ENCODE measurements around the gene NMBR. TPM values are rescaled to one million over a fixed set of nuclear protein-coding genes. Genes with fewer than 3 reads are reported as not detected.

Gene NMBR
- total and polyA plus RNA-seq, 2 donors: 0.07 TPM; not detected in 1

- no peak overlapping the region for H3K4me3 ChIP-seq (ENCODE audit: low read length in 2 of 2)
- 99% methylated on average over 1 of the region's 1 CpG for WGBS
- H3K27me3 ChIP-seq (ENCODE audit: control insufficient read depth in 2 of 2, insufficient read depth in 1 of 2, low read length in 1 of 2): no peaks in the 10 kb centered on the region
- peaks cover 0 to 3% of the 10 kb centered on the region in 2 donors for H3K36me3 ChIP-seq (ENCODE audit: control insufficient read depth in 2 of 2, insufficient read depth in 2 of 2, low read length in 1 of 2)
- no peak overlapping the region for H3K27ac ChIP-seq (ENCODE audit: low read depth in 1 of 2, low read length in 1 of 2)
- DNase-seq (ENCODE audit: low read depth in 6 of 9, low spot score in 9 of 9): no peak
- no peaks in the 10 kb centered on the region for H3K9me3 ChIP-seq (ENCODE audit: control insufficient read depth in 2 of 2, insufficient read depth in 1 of 2, low read length in 1 of 2)
- no peaks in the 10 kb centered on the region for H3K4me1 ChIP-seq (ENCODE audit: control insufficient read depth in 2 of 2, insufficient read depth in 2 of 2, low read length in 2 of 2)
These were observed 36.4 kb upstream of the NMBR start for GRCh38 chr6:142183351-142183750.

DNA sequence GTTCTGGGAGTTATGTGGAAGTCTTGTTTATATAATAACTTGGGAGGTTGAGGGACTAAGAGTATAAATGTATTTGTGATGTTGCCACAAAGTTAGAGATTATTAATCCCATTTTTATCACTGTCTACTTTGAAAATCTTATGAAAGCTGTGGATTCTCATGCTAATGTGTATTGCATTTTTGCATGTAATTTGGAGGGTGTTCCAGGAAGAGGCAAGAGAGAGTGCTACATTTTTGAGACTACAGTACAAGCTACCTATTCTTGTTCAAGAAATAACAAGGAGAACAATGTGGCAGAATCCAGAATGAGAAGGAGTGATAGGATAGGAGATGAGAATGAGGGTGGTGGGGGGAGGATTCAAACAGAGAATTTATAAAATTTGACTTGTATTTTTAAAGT, 35.1 kb upstream of the NMBR start:
- Histone ChIP-seq H3K4me3 (ENCODE audit: low read length in 2 of 2) (no peak overlapping the region), H3K27ac (ENCODE audit: low read depth in 1 of 2, low read length in 1 of 2) (no peak overlapping the region), H3K4me1 (ENCODE audit: control insufficient read depth in 2 of 2, insufficient read depth in 2 of 2, low read length in 2 of 2) (no peaks in the 10 kb centered on the region), H3K36me3 (ENCODE audit: control insufficient read depth in 2 of 2, insufficient read depth in 2 of 2, low read length in 1 of 2) (peaks cover 0 to 7% of the 10 kb centered on the region in 2 donors), H3K27me3 (ENCODE audit: control insufficient read depth in 2 of 2, insufficient read depth in 1 of 2, low read length in 1 of 2) (no peaks in the 10 kb centered on the region), H3K9me3 (ENCODE audit: control insufficient read depth in 2 of 2, insufficient read depth in 1 of 2, low read length in 1 of 2) (no peaks in the 10 kb centered on the region)
- DNase-seq (ENCODE audit: low read depth in 6 of 9, low spot score in 9 of 9): no peak

DNA sequence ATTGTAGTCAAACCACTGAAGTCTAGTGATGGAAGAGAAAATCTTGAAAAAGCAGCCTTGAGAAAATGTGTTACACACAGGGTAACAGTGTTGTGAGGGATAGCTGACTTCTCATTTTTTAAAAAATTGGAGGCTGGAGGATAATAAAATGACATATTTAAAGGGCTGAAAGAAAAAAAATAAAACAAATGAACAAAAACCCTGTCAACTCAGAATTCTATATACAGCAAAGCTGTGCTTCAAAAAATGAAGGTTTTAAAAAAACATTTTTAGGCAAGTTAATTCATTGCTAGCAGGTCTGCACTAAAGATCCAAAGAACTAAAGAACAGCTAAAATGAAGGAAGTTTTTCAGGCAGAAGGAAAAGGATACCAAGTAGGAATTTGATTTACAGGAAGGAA, 31.2 kb upstream of the NMBR start:
- Histone ChIP-seq H3K27me3 (ENCODE audit: control insufficient read depth in 2 of 2, insufficient read depth in 1 of 2, low read length in 1 of 2) (no peaks in the 10 kb centered on the region), H3K4me1 (ENCODE audit: control insufficient read depth in 2 of 2, insufficient read depth in 2 of 2, low read length in 2 of 2) (no peaks in the 10 kb centered on the region), H3K4me3 (ENCODE audit: low read length in 2 of 2) (no peak overlapping the region), H3K9me3 (ENCODE audit: control insufficient read depth in 2 of 2, insufficient read depth in 1 of 2, low read length in 1 of 2) (no peaks in the 10 kb centered on the region), H3K36me3 (ENCODE audit: control insufficient read depth in 2 of 2, insufficient read depth in 2 of 2, low read length in 1 of 2) (peaks cover 7 to 24% of the 10 kb centered on the region in 2 donors), H3K27ac (ENCODE audit: low read depth in 1 of 2, low read length in 1 of 2) (no peak overlapping the region)
- DNase-seq (ENCODE audit: low read depth in 6 of 9, low spot score in 9 of 9): no peak

- H3K9me3 ChIP-seq (ENCODE audit: control insufficient read depth in 2 of 2, insufficient read depth in 1 of 2, low read length in 1 of 2): no peaks in the 10 kb centered on the region
- no peak for DNase-seq (ENCODE audit: low read depth in 6 of 9, low spot score in 9 of 9)
- no peaks in the 10 kb centered on the region for H3K4me1 ChIP-seq (ENCODE audit: control insufficient read depth in 2 of 2, insufficient read depth in 2 of 2, low read length in 2 of 2)
- 98% methylated on average over 6 of the region's 6 CpGs for WGBS
- no peaks in the 10 kb centered on the region for H3K27me3 ChIP-seq (ENCODE audit: control insufficient read depth in 2 of 2, insufficient read depth in 1 of 2, low read length in 1 of 2)
- H3K4me3 ChIP-seq (ENCODE audit: low read length in 2 of 2): no peak overlapping the region
- no peak overlapping the region for H3K27ac ChIP-seq (ENCODE audit: low read depth in 1 of 2, low read length in 1 of 2)
- peaks cover 11 to 40% of the 10 kb centered on the region in 2 donors for H3K36me3 ChIP-seq (ENCODE audit: control insufficient read depth in 2 of 2, insufficient read depth in 2 of 2, low read length in 1 of 2)
These were observed 27.8 kb upstream of the NMBR start for GRCh38 chr6:142174703-142175102.

GRCh38 chr6:142173980-142174379, 27.1 kb upstream of the NMBR start:
- H3K9me3 ChIP-seq (ENCODE audit: control insufficient read depth in 2 of 2, insufficient read depth in 1 of 2, low read length in 1 of 2): no peaks in the 10 kb centered on the region
- peaks cover 11 to 44% of the 10 kb centered on the region in 2 donors for H3K36me3 ChIP-seq (ENCODE audit: control insufficient read depth in 2 of 2, insufficient read depth in 2 of 2, low read length in 1 of 2)
- no peak for DNase-seq (ENCODE audit: low read depth in 6 of 9, low spot score in 9 of 9)
- H3K27me3 ChIP-seq (ENCODE audit: control insufficient read depth in 2 of 2, insufficient read depth in 1 of 2, low read length in 1 of 2): no peaks in the 10 kb centered on the region
- no peaks in the 10 kb centered on the region for H3K4me1 ChIP-seq (ENCODE audit: control insufficient read depth in 2 of 2, insufficient read depth in 2 of 2, low read length in 2 of 2)
- no peak overlapping the region for H3K27ac ChIP-seq (ENCODE audit: low read depth in 1 of 2, low read length in 1 of 2)
- 100% methylated on average over 3 of the region's 3 CpGs for WGBS
- no peak overlapping the region for H3K4me3 ChIP-seq (ENCODE audit: low read length in 2 of 2)

DNA sequence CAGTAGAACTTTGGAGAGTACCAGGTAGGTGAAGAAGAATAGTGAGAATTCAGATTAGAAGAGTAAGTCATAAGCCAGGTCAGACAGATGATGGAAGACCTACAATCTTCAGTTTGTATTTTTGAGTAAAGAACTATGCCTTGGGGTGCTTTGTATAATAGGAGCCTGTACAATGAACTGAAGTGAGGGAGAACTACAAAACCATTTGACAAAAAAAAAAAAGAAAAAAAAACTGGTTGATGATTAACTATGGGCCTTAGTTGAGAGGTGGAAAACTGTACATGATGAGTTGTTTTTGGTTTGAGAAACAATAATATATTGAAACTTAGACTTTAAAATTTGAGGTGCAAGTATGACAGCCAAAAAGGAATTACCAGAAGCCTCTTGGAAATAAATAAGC, 25.8 kb upstream of the NMBR start:
- Histone ChIP-seq H3K4me3 (ENCODE audit: low read length in 2 of 2) (no peak overlapping the region), H3K4me1 (ENCODE audit: control insufficient read depth in 2 of 2, insufficient read depth in 2 of 2, low read length in 2 of 2) (no peaks in the 10 kb centered on the region), H3K36me3 (ENCODE audit: control insufficient read depth in 2 of 2, insufficient read depth in 2 of 2, low read length in 1 of 2) (peaks cover 11 to 45% of the 10 kb centered on the region in 2 donors), H3K9me3 (ENCODE audit: control insufficient read depth in 2 of 2, insufficient read depth in 1 of 2, low read length in 1 of 2) (no peaks in the 10 kb centered on the region), H3K27me3 (ENCODE audit: control insufficient read depth in 2 of 2, insufficient read depth in 1 of 2, low read length in 1 of 2) (no peaks in the 10 kb centered on the region), H3K27ac (ENCODE audit: low read depth in 1 of 2, low read length in 1 of 2) (no peak overlapping the region)
- no peak for DNase-seq (ENCODE audit: low read depth in 6 of 9, low spot score in 9 of 9)

- H3K27ac ChIP-seq (ENCODE audit: low read depth in 1 of 2, low read length in 1 of 2): no peak overlapping the region
- H3K27me3 ChIP-seq (ENCODE audit: control insufficient read depth in 2 of 2, insufficient read depth in 1 of 2, low read length in 1 of 2): no peaks in the 10 kb centered on the region
- peaks cover 18 to 50% of the 10 kb centered on the region in 2 donors for H3K36me3 ChIP-seq (ENCODE audit: control insufficient read depth in 2 of 2, insufficient read depth in 2 of 2, low read length in 1 of 2)
- no peaks in the 10 kb centered on the region for H3K9me3 ChIP-seq (ENCODE audit: control insufficient read depth in 2 of 2, insufficient read depth in 1 of 2, low read length in 1 of 2)
- DNase-seq (ENCODE audit: low read depth in 6 of 9, low spot score in 9 of 9): no peak
- H3K4me3 ChIP-seq (ENCODE audit: low read length in 2 of 2): no peak overlapping the region
- no peaks in the 10 kb centered on the region for H3K4me1 ChIP-seq (ENCODE audit: control insufficient read depth in 2 of 2, insufficient read depth in 2 of 2, low read length in 2 of 2)
These were observed 24.4 kb upstream of the NMBR start for GRCh38 chr6:142171351-142171750.

DNA sequence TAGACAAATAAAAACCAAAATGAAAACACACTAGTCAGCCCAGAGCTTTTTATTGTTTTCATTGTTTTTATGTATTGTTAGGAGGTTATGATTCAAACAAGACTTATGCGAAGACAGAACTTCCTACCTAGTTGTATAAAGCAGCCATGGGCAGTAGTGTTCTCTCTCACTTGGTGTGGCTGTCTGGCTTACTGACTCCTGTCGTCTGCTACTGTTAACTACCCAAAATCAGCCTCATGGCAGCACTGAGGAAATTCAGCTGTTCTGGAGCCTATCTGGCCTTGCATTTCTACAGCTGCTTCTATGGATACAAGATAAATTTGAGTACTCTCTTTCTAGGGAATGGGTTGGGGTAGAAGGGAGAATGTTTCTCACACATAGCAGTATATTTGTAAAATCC, 20.6 kb upstream of the NMBR start:
- no peaks in the 10 kb centered on the region for H3K27me3 ChIP-seq (ENCODE audit: control insufficient read depth in 2 of 2, insufficient read depth in 1 of 2, low read length in 1 of 2)
- peaks cover 11 to 32% of the 10 kb centered on the region in 2 donors for H3K36me3 ChIP-seq (ENCODE audit: control insufficient read depth in 2 of 2, insufficient read depth in 2 of 2, low read length in 1 of 2)
- no peak for DNase-seq (ENCODE audit: low read depth in 6 of 9, low spot score in 9 of 9)
- no peaks in the 10 kb centered on the region for H3K4me1 ChIP-seq (ENCODE audit: control insufficient read depth in 2 of 2, insufficient read depth in 2 of 2, low read length in 2 of 2)
- H3K9me3 ChIP-seq (ENCODE audit: control insufficient read depth in 2 of 2, insufficient read depth in 1 of 2, low read length in 1 of 2): no peaks in the 10 kb centered on the region
- WGBS: 97% methylated on average over 2 of the region's 2 CpGs
- no peak overlapping the region for H3K4me3 ChIP-seq (ENCODE audit: low read length in 2 of 2)
- H3K27ac ChIP-seq (ENCODE audit: low read depth in 1 of 2, low read length in 1 of 2): no peak overlapping the region

GRCh38 chr6:142167071-142167470, 20.1 kb upstream of the NMBR start:
- 95% methylated on average over 3 of the region's 3 CpGs for WGBS
- Histone ChIP-seq H3K27ac (ENCODE audit: low read depth in 1 of 2, low read length in 1 of 2) (no peak overlapping the region), H3K9me3 (ENCODE audit: control insufficient read depth in 2 of 2, insufficient read depth in 1 of 2, low read length in 1 of 2) (no peaks in the 10 kb centered on the region), H3K4me3 (ENCODE audit: low read length in 2 of 2) (no peak overlapping the region), H3K4me1 (ENCODE audit: control insufficient read depth in 2 of 2, insufficient read depth in 2 of 2, low read length in 2 of 2) (no peaks in the 10 kb centered on the region), H3K36me3 (ENCODE audit: control insufficient read depth in 2 of 2, insufficient read depth in 2 of 2, low read length in 1 of 2) (peaks cover 11 to 28% of the 10 kb centered on the region in 2 donors), H3K27me3 (ENCODE audit: control insufficient read depth in 2 of 2, insufficient read depth in 1 of 2, low read length in 1 of 2) (no peaks in the 10 kb centered on the region)
- no peak for DNase-seq (ENCODE audit: low read depth in 6 of 9, low spot score in 9 of 9)

GRCh38 chr6:142165227-142165626, 18.3 kb upstream of the NMBR start:
- no peak overlapping the region for H3K27ac ChIP-seq (ENCODE audit: low read depth in 1 of 2, low read length in 1 of 2)
- H3K4me1 ChIP-seq (ENCODE audit: control insufficient read depth in 2 of 2, insufficient read depth in 2 of 2, low read length in 2 of 2): no peaks in the 10 kb centered on the region
- DNase-seq (ENCODE audit: low read depth in 6 of 9, low spot score in 9 of 9): no peak
- no peaks in the 10 kb centered on the region for H3K27me3 ChIP-seq (ENCODE audit: control insufficient read depth in 2 of 2, insufficient read depth in 1 of 2, low read length in 1 of 2)
- H3K9me3 ChIP-seq (ENCODE audit: control insufficient read depth in 2 of 2, insufficient read depth in 1 of 2, low read length in 1 of 2): no peaks in the 10 kb centered on the region
- no peak overlapping the region for H3K4me3 ChIP-seq (ENCODE audit: low read length in 2 of 2)
- 97% methylated on average over 4 of the region's 4 CpGs for WGBS
- H3K36me3 ChIP-seq (ENCODE audit: control insufficient read depth in 2 of 2, insufficient read depth in 2 of 2, low read length in 1 of 2): peaks cover 7 to 21% of the 10 kb centered on the region in 2 donors
